GM18873 (cell line): ENCODE data around the gene RNF212.

Experiments used
- ATAC-seq: cut with Tn5 transposase; IDR thresholded peaks from one replicate; pipeline ENCODE4 v1.9.1; 2021; ENCODE audit warnings: mild to moderate bottlenecking, moderate library complexity, moderate number of reproducible peaks; ENCODE audit not compliant: unreplicated experiment, low FRiP score

The RNF212 gene

DNA sequence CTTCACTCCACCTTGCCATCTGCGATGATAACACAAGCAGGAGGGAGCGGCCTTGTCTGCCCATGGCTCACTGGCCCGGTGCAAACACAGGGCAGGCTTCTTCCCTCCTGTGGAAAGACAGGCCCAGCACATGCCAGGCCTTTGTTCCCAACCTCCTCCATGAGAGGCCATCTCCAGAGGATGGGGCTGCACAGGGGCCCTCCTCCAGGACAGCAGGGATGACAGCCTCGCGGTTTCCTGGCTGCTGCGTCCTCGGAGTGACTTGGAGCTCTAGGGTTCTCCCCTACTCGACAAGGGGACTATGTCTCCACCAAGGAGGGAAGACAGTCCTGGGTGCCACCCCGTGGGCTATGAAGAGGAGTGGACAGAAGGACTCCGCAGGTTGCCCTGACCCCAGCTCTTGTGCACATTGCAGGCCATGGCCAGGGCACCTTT is 21.8 kb downstream of the RNF212 start:
- no peak for ATAC-seq

DNA sequence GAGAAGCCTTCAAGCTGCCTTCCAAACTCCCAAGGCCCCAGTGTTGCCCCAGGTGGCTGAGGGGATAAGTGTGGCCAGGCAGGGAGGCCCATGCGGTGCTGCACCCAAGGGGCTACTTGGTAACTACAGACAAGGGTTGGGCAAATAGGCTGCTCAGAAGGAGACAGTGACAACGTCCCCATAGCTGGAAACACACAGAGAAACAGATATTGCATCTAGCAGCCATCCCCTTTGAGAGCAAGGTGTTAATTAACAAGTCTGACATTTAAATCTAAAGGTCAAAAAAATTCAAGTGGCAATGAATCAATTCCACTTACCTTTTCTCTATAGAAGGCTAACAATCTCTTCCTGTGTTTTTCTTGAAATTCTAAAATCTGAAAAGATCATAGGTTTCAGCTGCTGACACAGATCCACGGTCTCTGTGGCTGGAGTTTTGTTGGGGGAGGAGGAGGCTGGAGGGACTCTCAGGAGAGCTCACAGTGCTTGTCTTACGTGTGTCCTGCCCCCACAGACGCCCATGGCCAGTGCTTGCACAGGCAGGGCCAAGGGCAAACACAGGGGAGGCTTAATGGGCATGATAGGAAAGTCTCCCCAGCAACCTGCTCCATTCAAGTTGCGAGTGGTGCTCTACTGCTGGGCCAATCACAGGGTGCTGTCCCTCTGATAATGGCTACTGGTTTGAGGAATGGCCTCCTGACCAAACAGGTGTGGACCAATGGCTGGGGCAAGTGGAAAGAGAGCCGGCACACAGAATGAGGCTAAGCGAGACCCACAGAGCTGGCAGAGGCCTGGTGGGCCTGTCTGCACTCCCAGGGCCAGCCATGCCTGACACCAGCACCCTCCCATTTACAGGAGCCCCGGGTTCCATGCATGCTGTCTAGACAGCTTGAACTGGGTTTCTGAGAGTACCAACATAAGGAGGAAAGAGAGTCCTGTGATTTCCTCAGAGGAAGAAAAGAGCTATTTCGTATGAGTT is 22.6 kb downstream of the RNF212 start:
- ATAC-seq: no peak

DNA sequence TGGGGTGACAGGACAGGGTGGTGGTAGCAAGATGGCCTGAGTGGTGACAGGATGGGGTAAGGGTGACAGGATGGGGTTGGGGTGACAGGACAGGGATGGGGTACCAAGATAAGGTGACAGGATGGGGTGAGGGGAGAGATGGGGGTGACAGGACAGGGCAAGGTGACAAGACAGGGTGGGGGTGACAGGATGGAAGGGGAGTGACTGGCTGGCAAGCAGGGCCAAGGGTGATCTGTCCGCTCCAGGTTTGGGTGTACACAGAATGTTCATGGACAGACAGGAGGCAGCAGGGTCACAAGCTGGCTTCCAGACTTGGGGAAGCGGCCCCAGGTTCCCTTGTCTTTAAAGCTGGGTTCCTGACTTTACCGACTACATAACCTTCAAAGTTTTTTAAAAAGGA is 23.3 kb downstream of the RNF212 start:
- no peak for ATAC-seq

- ATAC-seq: no peak
Observed at GRCh38 chr4:1087371-1087770, 26.0 kb downstream of the RNF212 start.

DNA sequence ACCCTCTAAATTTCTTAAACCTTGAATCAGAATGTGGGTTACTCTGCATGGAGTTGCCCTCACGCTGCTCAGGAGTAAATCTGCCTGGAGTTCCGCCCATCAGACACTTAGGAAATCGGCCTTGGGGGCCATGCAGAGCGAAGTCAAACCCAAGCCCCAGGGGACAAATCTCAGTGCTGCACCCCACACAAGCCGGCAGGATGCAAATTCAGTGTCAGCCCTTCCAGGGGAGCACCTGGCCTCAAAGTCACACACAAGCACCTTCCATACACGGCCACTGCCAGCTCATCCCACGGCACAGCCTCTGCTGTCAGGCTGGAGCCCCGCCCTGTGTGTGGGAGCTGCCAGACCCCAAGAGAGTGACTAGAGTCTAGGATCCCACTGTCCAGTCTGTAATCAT is 27.4 kb downstream of the RNF212 start:
- no peak for ATAC-seq

DNA sequence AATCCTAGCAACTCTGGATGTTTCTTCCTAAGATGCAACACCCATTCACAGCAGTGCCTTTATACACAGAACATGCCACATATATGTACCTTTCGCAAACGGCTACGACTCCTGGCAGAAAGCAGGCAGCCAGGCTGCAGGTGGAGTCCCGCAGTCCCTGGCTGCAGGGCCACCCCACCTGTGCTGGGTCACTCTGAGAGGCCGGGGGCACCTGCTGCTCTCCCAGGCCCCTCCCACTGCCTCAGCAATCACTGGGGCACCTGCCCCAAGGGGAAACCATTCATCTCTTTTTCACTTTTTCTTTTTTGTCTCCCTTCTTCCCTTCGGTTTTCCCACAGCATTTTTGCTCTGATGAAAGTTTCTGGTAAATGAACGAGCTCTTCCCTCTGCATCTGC is 28.0 kb downstream of the RNF212 start:
- no peak for ATAC-seq

DNA sequence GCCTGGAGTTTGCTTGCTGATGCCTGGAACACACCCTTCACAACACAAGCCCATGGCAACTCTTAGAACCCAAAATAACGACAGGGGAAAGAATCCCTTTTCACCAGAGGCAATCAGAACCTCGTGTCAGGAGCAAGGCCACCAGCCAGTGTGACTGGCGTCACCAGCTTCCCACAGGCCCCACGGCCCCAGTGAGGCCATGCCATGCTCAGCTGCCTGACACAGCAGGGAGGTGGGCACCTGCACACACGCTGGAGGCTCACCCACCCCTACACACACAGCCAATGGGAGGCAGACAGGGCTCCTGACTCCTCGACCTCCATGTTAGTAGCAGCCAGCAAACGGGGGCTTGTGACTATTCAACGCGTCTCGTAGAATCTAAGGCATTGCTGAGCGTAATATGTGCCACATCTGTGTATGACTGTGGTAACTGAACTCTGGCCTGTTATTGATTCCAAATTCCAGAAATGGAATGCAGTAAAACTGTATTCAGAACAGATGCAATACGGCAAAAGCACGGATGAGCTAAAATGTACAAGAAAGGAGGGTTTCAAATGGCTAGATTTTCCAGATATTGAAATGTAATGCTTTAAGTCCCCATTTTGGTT is 28.5 kb downstream of the RNF212 start:
- no peak for ATAC-seq

- ATAC-seq: no peak
Observed at GRCh38 chr4:1084394-1084793, 29.0 kb downstream of the RNF212 start.

DNA sequence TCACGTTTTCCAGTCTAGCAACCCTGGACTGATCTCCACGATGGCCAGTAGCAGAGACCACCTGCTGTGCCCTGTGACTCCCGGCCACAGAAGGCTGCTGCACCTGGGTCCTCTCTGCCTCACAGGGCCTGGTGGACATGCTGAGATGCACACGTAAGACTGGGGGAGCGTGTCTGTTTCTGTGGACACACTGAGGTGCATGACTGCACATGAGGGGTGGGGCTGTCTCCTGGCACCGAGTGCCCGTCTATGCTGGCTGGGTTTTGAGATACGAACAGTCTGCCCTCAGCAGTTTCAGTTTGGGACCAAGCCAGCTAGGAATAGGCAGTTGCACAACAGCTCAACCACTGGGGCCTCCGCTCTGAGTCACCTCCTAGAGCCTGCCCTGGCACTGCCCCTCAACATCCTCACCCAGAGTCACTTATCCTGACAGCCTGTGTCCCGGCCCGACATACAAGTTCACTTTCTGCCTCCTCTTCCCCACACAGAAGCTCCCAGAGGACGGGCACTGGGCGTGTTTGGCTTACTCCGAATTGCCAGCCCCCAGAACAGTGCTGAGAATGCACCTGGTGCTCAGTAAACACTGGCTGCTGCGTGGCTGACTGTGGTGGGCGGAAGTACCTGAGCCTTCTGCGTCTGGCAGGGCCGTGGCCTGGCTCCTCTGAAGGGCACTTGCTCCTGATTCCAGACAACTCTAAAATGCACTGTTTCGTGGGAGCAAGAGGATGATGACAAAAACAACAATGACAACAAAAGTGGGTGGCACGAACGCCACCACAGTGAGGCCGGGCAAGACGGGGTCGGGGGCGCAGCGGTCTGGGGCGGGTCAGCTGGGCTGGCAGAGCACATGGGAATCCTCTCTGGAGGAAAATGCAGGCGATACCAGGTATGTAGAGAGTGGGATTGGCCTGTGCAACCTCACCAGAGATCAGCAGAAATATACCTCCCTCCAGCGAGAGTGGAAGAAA is 30.9 kb downstream of the RNF212 start:
- ATAC-seq: no peak

DNA sequence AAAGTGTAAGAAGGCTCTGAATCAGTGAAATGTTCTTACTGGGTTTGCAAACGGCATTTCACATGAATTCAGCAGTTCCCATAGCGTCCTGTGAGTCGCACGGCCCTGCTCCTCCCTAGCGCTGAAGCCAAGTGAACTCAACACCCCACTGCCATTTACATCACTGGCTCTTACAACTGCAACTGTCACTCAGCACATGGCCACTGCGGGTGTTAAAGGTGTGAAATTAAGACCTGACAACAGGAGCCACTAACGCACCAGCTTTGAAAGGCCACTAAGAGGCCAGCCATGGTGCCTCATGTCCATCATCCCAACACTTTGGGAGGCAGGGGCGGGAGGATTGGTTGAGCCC is 31.7 kb downstream of the RNF212 start:
- ATAC-seq: no peak

DNA sequence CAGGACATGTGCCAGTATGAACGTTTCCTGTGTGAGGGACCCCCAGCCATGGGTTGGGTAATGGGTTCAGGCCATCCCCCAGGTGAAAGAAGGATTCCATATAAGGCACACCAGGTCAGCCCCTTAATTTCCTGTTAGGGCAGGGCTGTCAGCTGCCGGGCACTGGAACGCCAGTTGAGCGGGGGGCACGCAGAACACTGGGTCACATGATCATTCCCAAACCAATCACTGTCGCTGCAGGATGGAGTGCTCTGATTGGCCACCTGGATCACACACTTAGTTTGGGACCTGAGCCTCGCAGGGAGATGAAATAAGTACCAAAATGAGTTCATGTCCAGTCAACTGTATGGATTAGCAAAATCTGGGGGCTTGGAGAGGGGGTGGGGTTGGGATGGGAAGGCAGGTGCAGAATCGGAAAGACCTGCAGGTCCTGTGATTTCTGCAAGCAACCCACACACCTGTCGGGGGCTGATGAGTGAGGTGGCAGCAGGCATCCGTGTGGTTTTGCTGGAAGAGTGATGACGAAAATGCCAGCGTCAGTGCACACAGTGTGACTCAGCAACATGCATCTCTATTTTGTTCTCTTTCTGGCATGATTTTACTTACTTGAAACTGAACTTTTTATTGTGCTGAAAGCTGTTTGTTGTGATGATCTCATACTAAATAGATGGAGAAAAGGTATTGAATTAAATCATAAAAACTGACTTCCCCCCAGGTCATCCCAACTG is 32.2 kb downstream of the RNF212 start:
- no peak for ATAC-seq

- no peak for ATAC-seq
Observed at GRCh38 chr4:1080432-1080831, 32.9 kb downstream of the RNF212 start.

- no peak for ATAC-seq
Observed at GRCh38 chr4:1079711-1080265, 33.6 kb downstream of the RNF212 start.

DNA sequence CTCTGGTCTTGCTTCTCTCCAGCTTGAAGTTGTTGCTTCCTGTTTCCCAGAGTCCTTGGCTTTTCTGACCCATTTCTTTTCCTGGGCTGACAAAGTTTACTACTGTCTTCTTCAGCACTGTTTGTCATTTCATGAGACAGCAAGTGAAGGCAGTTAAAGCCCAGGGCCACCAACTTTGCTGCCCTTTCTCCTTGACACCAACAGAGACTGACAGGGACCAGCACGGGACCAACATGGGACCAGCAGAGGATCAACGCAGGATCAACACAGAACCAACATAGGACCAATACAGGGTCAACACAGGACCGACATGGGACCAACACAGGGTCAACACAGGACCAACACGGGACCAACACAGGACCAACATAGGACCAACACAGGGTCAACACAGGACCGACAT is 34.9 kb downstream of the RNF212 start:
- ATAC-seq: no peak

- no peak for ATAC-seq
Observed at GRCh38 chr4:1077711-1078477, 35.5 kb downstream of the RNF212 start.

- ATAC-seq: no peak
Observed at GRCh38 chr4:1075809-1076699, 37.3 kb downstream of the RNF212 start.

- ATAC-seq: no peak
Observed at GRCh38 chr4:1075225-1075624, 38.1 kb downstream of the RNF212 start.

GRCh38 chr4:1074077-1074476 is 39.3 kb downstream of the RNF212 start:
- no peak for ATAC-seq
